Endodermal cell (in vitro differentiated cells): ENCODE measurements around the gene UBXN1. TPM values are rescaled to one million over a fixed set of nuclear protein-coding genes. Genes with fewer than 3 reads are reported as not detected.

Source experiments
- DNase-seq: peaks from one replicate; pipeline ENCODE4 v3.0.0-alpha.2; 2017
- H3K27ac ChIP-seq: 2 replicates; pipeline ENCODE4 v1.5.1; 2013; ENCODE audit warnings: mild to moderate bottlenecking, low read depth, low read length, moderate library complexity
- H3K27me3 ChIP-seq: 2 replicates; pipeline ENCODE4 v1.6.1; 2013; ENCODE audit warnings: mild to moderate bottlenecking, low read length, moderate library complexity; ENCODE audit not compliant: insufficient read depth, control insufficient read depth, poor library complexity, severe bottlenecking
- H3K36me3 ChIP-seq: 2 replicates; pipeline ENCODE4 v1.7.0; 2013; ENCODE audit warnings: mild to moderate bottlenecking, low read length, moderate library complexity; ENCODE audit not compliant: control insufficient read depth, insufficient read depth
- H3K4me1 ChIP-seq: one replicate; pipeline ENCODE4 v1.7.0; 2013; ENCODE audit warnings: low read length; ENCODE audit not compliant: control insufficient read depth, insufficient read depth
- H3K4me3 ChIP-seq: 2 replicates; pipeline ENCODE4 v1.5.1; 2013; ENCODE audit warnings: mild to moderate bottlenecking, low read length, moderate library complexity
- H3K9ac ChIP-seq: 2 replicates; pipeline ENCODE4 v1.6.1; 2013; ENCODE audit warnings: mild to moderate bottlenecking, low read length, moderate library complexity; ENCODE audit not compliant: poor library complexity, severe bottlenecking; ENCODE audit errors: extremely low read depth
- H3K9me3 ChIP-seq: 2 replicates; pipeline ENCODE4 v1.6.1; 2013; ENCODE audit warnings: mild to moderate bottlenecking, low read length, moderate library complexity; ENCODE audit not compliant: control insufficient read depth
- H3K27ac Mint-ChIP-seq: 2 replicates; pipeline ENCODE4 v1.8.0; 2020; ENCODE audit warnings: mixed read lengths
- H3K27me3 Mint-ChIP-seq: 2 replicates; pipeline ENCODE4 v1.8.0; 2021; ENCODE audit warnings: mild to moderate bottlenecking, mixed read lengths; ENCODE audit not compliant: insufficient read depth
- H3K36me3 Mint-ChIP-seq: 2 replicates; pipeline ENCODE4 v1.8.0; 2020; ENCODE audit warnings: low read depth, mixed read lengths
- H3K4me1 Mint-ChIP-seq: 2 replicates; pipeline ENCODE4 v1.8.0; 2020; ENCODE audit warnings: mixed read lengths
- H3K4me3 Mint-ChIP-seq: 2 replicates; pipeline ENCODE4 v1.8.0; 2020; ENCODE audit warnings: mild to moderate bottlenecking, moderate library complexity, mixed read lengths
- H3K9me3 Mint-ChIP-seq: 2 replicates; pipeline ENCODE4 v1.8.0; 2020; ENCODE audit warnings: mild to moderate bottlenecking, mixed read lengths
- WGBS, 2 experiments: methylation state at CpG; one replicate each; pipeline versions ENCODE4 v1.1.5 to v1.1.7; 2013; ENCODE audit warnings: missing lambda C conversion rate in 2 of 2, mixed read lengths in 1 of 2; ENCODE audit not compliant: insufficient coverage in 1 of 2, insufficient read length in 1 of 2; 5-methylcytosine and 5-hydroxymethylcytosine counted together
- total RNA-seq, 2 donors: library from RNA; stranded (reverse); fragmentation: NEBNext Ultra II Directional in 1 of 2; extraction: Animal tissue kit (Norgen Biotek cat#: 25700) in 1 of 2; gene quantifications; 2 replicates in 1 of 2; 3 replicates in 1 of 2; pipeline ENCODE4 v1.2.1, GENCODE V29; 2021
- TF ChIP-seq, protein P1 (sequence below): fragments of 200-600 bp; sonication (generic); conservative IDR thresholded peaks from 2 replicates; pipeline ENCODE4 v1.5.0; 2021; ENCODE audit warnings: antibody characterized with exemption, mild to moderate bottlenecking

The UBXN1 gene
- total RNA-seq, 2 donors from 2014 or later = 89.3 to 96.6 TPM

- Histone ChIP-seq H3K27me3 (no peaks in the 10 kb centered on the region), H3K9ac (peak overlapping the region; percentile 84), H3K36me3 (peaks cover 62% of the 10 kb centered on the region), H3K9me3 (no peaks in the 10 kb centered on the region), H3K4me1 (peaks cover 27% of the 10 kb centered on the region), H3K27ac (peak overlapping the region; percentile 96), H3K4me3 (peak overlapping the region; percentile 88)
- H3K27me3 Mint-ChIP-seq = no peaks in the 10 kb centered on the region
- TF ChIP-seq, protein P1, sequence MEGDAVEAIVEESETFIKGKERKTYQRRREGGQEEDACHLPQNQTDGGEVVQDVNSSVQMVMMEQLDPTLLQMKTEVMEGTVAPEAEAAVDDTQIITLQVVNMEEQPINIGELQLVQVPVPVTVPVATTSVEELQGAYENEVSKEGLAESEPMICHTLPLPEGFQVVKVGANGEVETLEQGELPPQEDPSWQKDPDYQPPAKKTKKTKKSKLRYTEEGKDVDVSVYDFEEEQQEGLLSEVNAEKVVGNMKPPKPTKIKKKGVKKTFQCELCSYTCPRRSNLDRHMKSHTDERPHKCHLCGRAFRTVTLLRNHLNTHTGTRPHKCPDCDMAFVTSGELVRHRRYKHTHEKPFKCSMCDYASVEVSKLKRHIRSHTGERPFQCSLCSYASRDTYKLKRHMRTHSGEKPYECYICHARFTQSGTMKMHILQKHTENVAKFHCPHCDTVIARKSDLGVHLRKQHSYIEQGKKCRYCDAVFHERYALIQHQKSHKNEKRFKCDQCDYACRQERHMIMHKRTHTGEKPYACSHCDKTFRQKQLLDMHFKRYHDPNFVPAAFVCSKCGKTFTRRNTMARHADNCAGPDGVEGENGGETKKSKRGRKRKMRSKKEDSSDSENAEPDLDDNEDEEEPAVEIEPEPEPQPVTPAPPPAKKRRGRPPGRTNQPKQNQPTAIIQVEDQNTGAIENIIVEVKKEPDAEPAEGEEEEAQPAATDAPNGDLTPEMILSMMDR = no peak
- WGBS, 2 experiments = 10 to 11% methylated on average over 28 to 47 of the region's 47 CpGs
- H3K4me1 Mint-ChIP-seq = peaks cover 51% of the 10 kb centered on the region
- peak; percentile 98 for DNase-seq
- H3K36me3 Mint-ChIP-seq = peaks cover 40% of the 10 kb centered on the region
- H3K9me3 Mint-ChIP-seq = no peaks in the 10 kb centered on the region
- peak overlapping the region; percentile 97 for H3K27ac Mint-ChIP-seq
- peak overlapping the region; percentile 73 for H3K4me3 Mint-ChIP-seq
Measured at GRCh38 chr11:62709247-62710000, 30.6 kb upstream of the UBXN1 start.

- peak overlapping the region; percentile 97 for H3K27ac Mint-ChIP-seq
- no peaks in the 10 kb centered on the region for H3K9me3 Mint-ChIP-seq
- H3K4me1 Mint-ChIP-seq = peaks cover 46% of the 10 kb centered on the region
- H3K27me3 ChIP-seq = no peaks in the 10 kb centered on the region
- H3K36me3 ChIP-seq = peaks cover 57% of the 10 kb centered on the region
- WGBS, 2 experiments = 31 to 60% methylated on average over 3 to 7 of the region's 7 CpGs
- TF ChIP-seq, protein P1 = no peak
- H3K4me3 Mint-ChIP-seq = peak overlapping the region; percentile 73
- H3K27me3 Mint-ChIP-seq = no peaks in the 10 kb centered on the region
- H3K27ac ChIP-seq = peak overlapping the region; percentile 83
- H3K36me3 Mint-ChIP-seq = peaks cover 35% of the 10 kb centered on the region
- peaks cover 27% of the 10 kb centered on the region for H3K4me1 ChIP-seq
- peak overlapping the region; percentile 88 for H3K4me3 ChIP-seq
- peak; percentile 83 for DNase-seq
- H3K9me3 ChIP-seq = no peaks in the 10 kb centered on the region
- peak overlapping the region; percentile 84 for H3K9ac ChIP-seq
Measured at GRCh38 chr11:62708793-62709192, 29.9 kb upstream of the UBXN1 start.

DNA sequence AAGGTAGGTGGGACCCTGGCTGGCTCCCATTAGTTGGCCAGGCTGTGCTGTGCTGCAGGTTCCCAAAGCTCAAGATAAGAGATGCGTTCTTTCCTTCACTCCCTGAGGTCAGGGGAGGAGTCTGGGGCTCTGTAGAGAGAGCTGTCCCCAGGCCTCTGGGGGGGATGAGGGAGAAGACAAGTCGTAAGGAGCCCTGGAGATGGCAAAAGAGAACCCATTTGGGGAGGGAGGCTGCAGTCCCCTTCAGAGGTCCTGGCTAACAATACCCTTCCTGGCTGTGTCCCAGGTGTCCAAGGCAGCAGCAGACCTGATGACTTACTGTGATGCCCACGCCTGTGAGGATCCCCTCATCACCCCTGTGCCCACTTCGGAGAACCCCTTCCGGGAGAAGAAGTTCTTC, 29.5 kb upstream of the UBXN1 start:
- H3K27me3 ChIP-seq = no peaks in the 10 kb centered on the region
- H3K9me3 Mint-ChIP-seq = no peaks in the 10 kb centered on the region
- 81 to 85% methylated on average over 5 of the region's 5 CpGs for WGBS, 2 experiments
- peaks cover 31% of the 10 kb centered on the region for H3K36me3 Mint-ChIP-seq
- TF ChIP-seq, protein P1 = no peak
- H3K9me3 ChIP-seq = no peaks in the 10 kb centered on the region
- H3K9ac ChIP-seq = peak overlapping the region; percentile 84
- H3K36me3 ChIP-seq = peaks cover 57% of the 10 kb centered on the region
- H3K4me1 Mint-ChIP-seq = peaks cover 42% of the 10 kb centered on the region
- H3K27me3 Mint-ChIP-seq = no peaks in the 10 kb centered on the region
- H3K4me3 Mint-ChIP-seq = peak overlapping the region; percentile 73
- H3K4me1 ChIP-seq = peaks cover 27% of the 10 kb centered on the region
- H3K4me3 ChIP-seq = peak overlapping the region; percentile 88
- H3K27ac Mint-ChIP-seq = peak overlapping the region; percentile 97
- DNase-seq = no peak
- no peak overlapping the region for H3K27ac ChIP-seq
